CD4-positive, alpha-beta memory T cell (primary cell): ENCODE results near the gene LPCAT1. TPM values are rescaled to one million over a fixed set of nuclear protein-coding genes. Genes with fewer than 3 reads are reported as not detected.

Source experiments
- CTCF ChIA-PET: fragments of 350-600 bp; sonication (Branson Sonifier 250); formaldehyde crosslinking; loops from one replicate; lab custom pipeline; 2021; ENCODE audit warnings: inconsistent platforms; ENCODE audit not compliant: partially characterized antibody; lab: Charles Lee
- POLR2A ChIA-PET: fragments of 350-600 bp; sonication (Branson Sonifier 250); formaldehyde crosslinking; loops from one replicate; lab custom pipeline; 2021; ENCODE audit not compliant: partially characterized antibody; lab: Charles Lee
- DNase-seq, 5 donors: peaks; one replicate each; pipeline versions ENCODE4 v3.0.0 to v3.0.0-alpha.2; 2020 to 2022; ENCODE audit warnings: mixed read lengths in 1 of 5
- H3K27ac ChIP-seq: one replicate; pipeline ENCODE4 v1.7.0; 2013; ENCODE audit warnings: low read depth, low read length
- H3K27me3 ChIP-seq: 2 replicates; pipeline ENCODE4 v1.7.0; 2013; ENCODE audit warnings: mild to moderate bottlenecking, low read length, moderate library complexity; ENCODE audit not compliant: insufficient read depth
- H3K36me3 ChIP-seq: 2 replicates; pipeline ENCODE4 v1.7.0; 2013; ENCODE audit warnings: mild to moderate bottlenecking, low read length, moderate library complexity; ENCODE audit not compliant: insufficient read depth
- H3K4me1 ChIP-seq: 2 replicates; pipeline ENCODE4 v1.7.0; 2013; ENCODE audit warnings: mild to moderate bottlenecking, low read length, moderate library complexity; ENCODE audit not compliant: insufficient read depth
- H3K4me3 ChIP-seq, 2 donors: one replicate each; pipeline ENCODE4 v1.7.0; 2013; ENCODE audit warnings: low read length in 2 of 2, mild to moderate bottlenecking in 1 of 2
- H3K9me3 ChIP-seq, 2 donors: one replicate each; pipeline ENCODE4 v1.7.0; 2013; ENCODE audit warnings: low read length in 2 of 2, control low read depth in 1 of 2; ENCODE audit not compliant: control insufficient read depth in 1 of 2
- H3K27ac Mint-ChIP-seq, 7 donors: one replicate each; pipeline ENCODE4 v1.8.0; 2020 to 2021; ENCODE audit warnings: mixed read lengths in 7 of 7, mild to moderate bottlenecking in 6 of 7, inconsistent platforms in 3 of 7, moderate library complexity in 3 of 7
- H3K27me3 Mint-ChIP-seq, 2 donors: one replicate each; pipeline ENCODE4 v1.8.0; 2020 to 2021; ENCODE audit warnings: mixed read lengths in 2 of 2
- H3K36me3 Mint-ChIP-seq, 2 donors: one replicate each; pipeline ENCODE4 v1.8.0; 2020 to 2021; ENCODE audit warnings: mixed read lengths in 2 of 2, inconsistent platforms in 1 of 2, mild to moderate bottlenecking in 1 of 2
- H3K4me1 Mint-ChIP-seq, 4 donors: one replicate each; pipeline ENCODE4 v1.8.0; 2020 to 2021; ENCODE audit warnings: mixed read lengths in 4 of 4, mild to moderate bottlenecking in 1 of 4
- H3K4me3 Mint-ChIP-seq, 8 donors: one replicate each; pipeline ENCODE4 v1.8.0; 2020 to 2021; ENCODE audit warnings: mixed read lengths in 8 of 8, mild to moderate bottlenecking in 7 of 8, moderate library complexity in 6 of 8, inconsistent platforms in 3 of 8
- H3K9me3 Mint-ChIP-seq, 8 donors: one replicate each; pipeline ENCODE4 v1.8.0; 2020 to 2021; ENCODE audit warnings: mixed read lengths in 8 of 8, mild to moderate bottlenecking in 5 of 8, inconsistent platforms in 3 of 8, moderate library complexity in 1 of 8
- intact Hi-C: fragments of 100-400 bp; cut with micrococcal nuclease; formaldehyde crosslinking; loops from one replicate; pipeline ENCODE4 v1.15.1; 2023
- polyA plus RNA-seq, 2 donors: library from polyadenylated mRNA; unstranded; fragments of 300-500 nt; fragmentation: Illumina TruSeq; gene quantifications; one replicate each; pipeline ENCODE4 v1.2.3, GENCODE V29; 2021
- total RNA-seq, 2 experiments: library from RNA; stranded (reverse); gene quantifications; one replicate each; pipeline ENCODE4 v1.2.3, GENCODE V29; 2021

Gene LPCAT1
- total and polyA plus RNA-seq, 4 experiments from 2014 or later = 9.0 to 63.6 (median 47.5) TPM

DNA sequence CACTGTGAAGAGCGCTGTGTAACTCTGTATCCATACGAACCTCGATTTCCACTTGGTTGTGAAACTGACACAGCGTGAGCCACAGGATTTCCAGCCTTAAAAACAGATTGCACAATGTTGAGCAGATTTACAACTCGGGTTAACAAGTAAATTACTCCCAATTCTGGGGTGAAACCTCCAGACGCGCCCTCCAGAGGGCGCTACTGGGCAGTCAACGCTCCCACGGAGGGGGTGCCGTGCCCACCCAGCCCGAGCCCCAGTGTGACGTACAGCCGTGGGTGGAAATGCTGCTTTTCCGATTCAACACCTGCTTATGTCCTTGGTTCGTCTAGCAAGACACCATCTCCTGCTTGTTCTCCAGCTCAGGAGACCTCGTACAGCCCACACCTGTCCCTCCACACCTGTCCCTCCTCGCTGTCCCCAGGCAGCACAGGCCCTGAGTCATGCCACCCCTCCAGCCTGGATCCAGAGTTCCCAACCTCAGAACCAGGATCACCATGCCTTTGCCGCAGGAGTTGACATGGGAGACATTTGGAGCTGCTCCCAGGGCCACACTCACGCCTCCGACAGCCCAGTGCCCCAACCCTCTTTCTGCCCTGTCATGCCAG lies 44.1 kb downstream of the LPCAT1 start:
- H3K4me3 ChIP-seq = no peak overlapping the region
- intact Hi-C loops = loop anchor here (1.0 kb wide), 2 partner anchors 162 to 166 kb away; no protein-coding TSS in a partner anchor
- Mint-ChIP-seq H3K9me3 (no peaks in the 10 kb centered on the region), H3K4me1 (peaks cover 0 to 10% (median 5%) of the 10 kb centered on the region in 4 donors), H3K27me3 (no peaks in the 10 kb centered on the region), H3K36me3 (peaks cover 14 to 47% of the 10 kb centered on the region in 2 donors), H3K4me3 (no peak overlapping the region), H3K27ac (peak overlapping the region in 2 of 7 donors; percentile 17 to 35)
- H3K27ac ChIP-seq = no peak overlapping the region
- CTCF ChIA-PET = interaction anchor here (0.8 to 2.7 kb wide), 3 partner anchors 12 to 166 kb away, joined by 3 to 23 read pairs (median 5); no protein-coding TSS in a partner anchor
- no peaks in the 10 kb centered on the region for H3K9me3 ChIP-seq
- no peaks in the 10 kb centered on the region for H3K27me3 ChIP-seq
- H3K36me3 ChIP-seq = peaks cover 23% of the 10 kb centered on the region
- POLR2A ChIA-PET = no interaction called here
- no peaks in the 10 kb centered on the region for H3K4me1 ChIP-seq
- DNase-seq = peak in 2 of 5 donors; percentile 18 to 41

DNA sequence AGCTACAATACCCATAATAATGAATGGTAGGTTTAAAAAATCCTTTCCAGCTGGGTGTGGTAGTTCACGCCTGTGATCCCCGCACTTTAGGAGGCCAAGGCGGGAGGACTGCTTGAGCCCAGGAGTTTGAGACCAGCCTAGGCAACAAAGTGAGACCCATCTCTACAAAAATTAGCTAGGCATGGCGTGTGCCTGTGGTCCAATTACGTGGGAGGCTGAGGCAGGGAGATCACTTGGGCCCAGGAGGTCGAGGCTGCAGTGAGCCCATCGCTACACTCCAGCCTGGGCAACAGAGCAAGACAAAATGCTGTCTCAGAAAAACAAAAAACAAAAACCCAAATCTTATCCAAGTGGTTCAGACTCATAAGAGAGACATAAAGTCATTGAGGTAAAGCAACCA lies 44.7 kb downstream of the LPCAT1 start:
- DNase-seq = no peak
- Mint-ChIP-seq H3K27me3 (no peaks in the 10 kb centered on the region), H3K4me1 (peaks cover 0 to 10% (median 5%) of the 10 kb centered on the region in 4 donors), H3K9me3 (no peaks in the 10 kb centered on the region), H3K36me3 (peaks cover 15 to 50% of the 10 kb centered on the region in 2 donors), H3K27ac (no peak overlapping the region), H3K4me3 (no peak overlapping the region)
- Histone ChIP-seq H3K4me3 (no peak overlapping the region), H3K36me3 (peaks cover 29% of the 10 kb centered on the region), H3K4me1 (no peaks in the 10 kb centered on the region), H3K9me3 (no peaks in the 10 kb centered on the region), H3K27me3 (no peaks in the 10 kb centered on the region), H3K27ac (no peak overlapping the region)
- intact Hi-C loops = loop anchor here (1.0 kb wide), 2 partner anchors 162 to 166 kb away; no protein-coding TSS in a partner anchor
- POLR2A ChIA-PET = interaction anchor here (0.5 kb wide), 1 partner anchor 146 kb away, joined by 3 read pairs; no protein-coding TSS in a partner anchor
- CTCF ChIA-PET = interaction anchor here (0.7 to 2.7 kb wide), 3 partner anchors 9 to 166 kb away, joined by 3 to 23 read pairs (median 4); no protein-coding TSS in a partner anchor

DNA sequence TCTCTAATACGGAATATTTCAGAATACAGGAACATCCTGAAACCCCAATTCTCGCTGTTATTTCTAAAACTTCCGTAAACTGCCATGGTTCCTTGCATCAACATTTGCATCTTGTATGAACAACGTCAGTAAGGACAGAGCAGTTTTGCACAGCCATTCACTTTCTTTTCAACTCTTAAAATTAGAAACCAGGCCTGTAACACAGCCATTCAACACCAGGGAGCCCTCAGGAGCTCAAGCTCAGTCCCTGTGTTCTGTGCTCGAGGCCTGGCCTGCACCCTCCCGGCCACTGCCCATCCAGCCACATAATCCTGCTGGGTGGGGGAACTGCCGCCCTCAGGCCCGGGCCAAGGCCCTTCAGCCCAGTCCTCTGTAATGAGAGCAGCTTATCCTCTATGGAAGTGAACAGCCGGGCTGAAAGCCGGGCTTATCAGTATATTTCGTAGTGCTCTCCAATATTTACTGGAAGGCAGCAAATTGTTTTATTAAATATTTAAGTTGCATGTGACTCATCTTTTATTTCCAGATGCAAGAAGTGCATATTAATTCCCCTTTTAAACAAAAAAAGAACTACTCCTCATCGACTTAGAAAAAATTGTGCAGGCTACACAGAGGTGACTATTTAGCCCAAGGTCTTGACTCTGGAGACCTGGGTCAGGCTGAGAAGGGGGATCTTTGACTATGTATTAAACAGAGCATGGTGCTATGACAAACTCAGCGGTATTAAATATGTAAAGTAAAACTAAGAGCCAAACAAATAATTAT lies 45.3 kb downstream of the LPCAT1 start:
- Histone ChIP-seq H3K27ac (no peak overlapping the region), H3K27me3 (no peaks in the 10 kb centered on the region), H3K4me3 (no peak overlapping the region), H3K36me3 (peaks cover 32% of the 10 kb centered on the region), H3K4me1 (no peaks in the 10 kb centered on the region), H3K9me3 (no peaks in the 10 kb centered on the region)
- H3K27me3 Mint-ChIP-seq = no peaks in the 10 kb centered on the region
- DNase-seq = no peak
- H3K4me1 Mint-ChIP-seq = peaks cover 0 to 10% (median 5%) of the 10 kb centered on the region in 4 donors
- no peaks in the 10 kb centered on the region for H3K9me3 Mint-ChIP-seq
- H3K36me3 Mint-ChIP-seq = peaks cover 14 to 52% of the 10 kb centered on the region in 2 donors
- POLR2A ChIA-PET = interaction anchor here (0.5 kb wide), 1 partner anchor 146 kb away, joined by 3 read pairs; no protein-coding TSS in a partner anchor
- H3K4me3 Mint-ChIP-seq = no peak overlapping the region
- intact Hi-C loops = loop anchor here (1.0 kb wide), 2 partner anchors 163 to 167 kb away; no protein-coding TSS in a partner anchor
- CTCF ChIA-PET = interaction anchor here (0.7 to 2.7 kb wide), 3 partner anchors 8 to 167 kb away, joined by 3 to 23 read pairs (median 4); no protein-coding TSS in a partner anchor
- no peak overlapping the region for H3K27ac Mint-ChIP-seq

- H3K27ac Mint-ChIP-seq = no peak overlapping the region
- Histone ChIP-seq H3K36me3 (peaks cover 32% of the 10 kb centered on the region), H3K4me1 (no peaks in the 10 kb centered on the region), H3K27ac (no peak overlapping the region), H3K27me3 (no peaks in the 10 kb centered on the region), H3K9me3 (no peaks in the 10 kb centered on the region), H3K4me3 (no peak overlapping the region)
- CTCF ChIA-PET = no interaction called here
- H3K9me3 Mint-ChIP-seq = no peaks in the 10 kb centered on the region
- no peak overlapping the region for H3K4me3 Mint-ChIP-seq
- H3K4me1 Mint-ChIP-seq = peaks cover 0 to 10% (median 5%) of the 10 kb centered on the region in 4 donors
- POLR2A ChIA-PET = no interaction called here
- intact Hi-C loops = no loop called here
- no peaks in the 10 kb centered on the region for H3K27me3 Mint-ChIP-seq
- H3K36me3 Mint-ChIP-seq = peaks cover 17 to 54% of the 10 kb centered on the region in 2 donors
- no peak for DNase-seq
These were observed 46.4 kb downstream of the LPCAT1 start for GRCh38 chr5:1477341-1477740.

DNA sequence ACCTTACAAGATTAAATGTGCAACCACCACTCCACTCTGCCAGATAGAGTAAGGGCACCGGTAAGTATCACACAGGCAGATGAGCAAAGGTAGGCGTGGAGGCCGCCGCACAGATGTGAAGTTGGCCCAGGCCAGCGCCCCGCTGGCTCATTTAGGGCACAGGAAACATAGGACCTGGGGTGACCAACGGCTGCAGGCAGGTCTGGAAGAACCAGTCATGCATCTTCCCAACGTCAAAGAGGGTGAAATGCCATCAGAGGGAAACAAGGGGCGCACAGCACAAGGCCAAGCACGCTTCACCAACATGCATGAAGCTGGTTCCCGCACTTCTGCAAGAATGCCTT lies 46.8 kb downstream of the LPCAT1 start:
- H3K27me3 ChIP-seq = no peaks in the 10 kb centered on the region
- Mint-ChIP-seq H3K4me3 (no peak overlapping the region), H3K4me1 (peaks cover 0 to 10% (median 5%) of the 10 kb centered on the region in 4 donors), H3K27ac (no peak overlapping the region), H3K27me3 (no peaks in the 10 kb centered on the region), H3K36me3 (peaks cover 17 to 53% of the 10 kb centered on the region in 2 donors), H3K9me3 (no peaks in the 10 kb centered on the region)
- no peak overlapping the region for H3K4me3 ChIP-seq
- peaks cover 36% of the 10 kb centered on the region for H3K36me3 ChIP-seq
- intact Hi-C loops = no loop called here
- no peaks in the 10 kb centered on the region for H3K4me1 ChIP-seq
- H3K27ac ChIP-seq = no peak overlapping the region
- ChIA-PET POLR2A (no interaction called here), CTCF (no interaction called here)
- no peak for DNase-seq
- no peaks in the 10 kb centered on the region for H3K9me3 ChIP-seq

DNA sequence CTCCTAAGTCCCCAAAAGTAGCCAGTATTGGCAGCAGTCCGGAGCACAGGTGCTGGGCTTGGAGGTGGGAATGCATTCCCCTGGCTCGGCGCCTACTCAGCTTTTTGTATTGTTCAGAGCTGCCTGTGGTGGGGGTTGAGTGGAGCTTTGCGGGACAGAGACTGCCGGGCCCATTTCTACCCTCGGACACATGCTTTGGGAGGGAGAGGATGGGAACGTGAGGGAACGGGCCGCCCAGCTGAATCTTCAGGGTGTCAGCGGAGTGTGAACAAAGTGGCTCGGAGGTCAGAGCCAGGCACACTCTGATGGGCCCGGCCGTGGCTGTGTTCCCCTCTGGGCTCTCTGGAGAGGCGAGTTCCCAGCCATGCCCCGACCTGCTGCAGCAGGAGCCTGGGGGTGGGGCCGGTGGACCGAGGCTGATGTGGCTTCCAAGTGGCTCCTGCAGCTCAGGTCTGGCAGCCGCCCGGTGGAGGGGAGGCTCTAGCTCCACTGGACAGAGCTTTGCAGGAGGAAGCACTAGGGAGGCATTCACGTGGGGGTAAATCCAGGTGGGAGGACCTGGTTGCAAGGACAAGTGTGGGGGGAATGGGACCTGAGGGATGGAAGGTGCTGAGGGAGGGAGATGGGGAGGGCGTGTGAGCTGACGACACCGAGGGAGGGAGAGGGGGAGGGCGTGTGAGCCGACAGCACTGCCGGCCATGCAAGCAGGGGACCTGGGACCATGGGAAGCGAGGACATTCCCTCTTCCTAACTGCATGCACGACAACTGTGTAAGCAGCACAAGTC lies 47.4 kb downstream of the LPCAT1 start:
- no peak overlapping the region for H3K4me3 ChIP-seq
- ChIA-PET CTCF (interaction anchor here (1.0 kb wide), 1 partner anchor 308 kb away, joined by 3 read pairs; no protein-coding TSS in a partner anchor), POLR2A (no interaction called here)
- H3K27ac Mint-ChIP-seq = no peak overlapping the region
- H3K4me3 Mint-ChIP-seq = no peak overlapping the region
- no peaks in the 10 kb centered on the region for H3K9me3 ChIP-seq
- no peak for DNase-seq
- H3K4me1 ChIP-seq = no peaks in the 10 kb centered on the region
- peaks cover 17 to 51% of the 10 kb centered on the region in 2 donors for H3K36me3 Mint-ChIP-seq
- H3K27me3 Mint-ChIP-seq = no peaks in the 10 kb centered on the region
- H3K4me1 Mint-ChIP-seq = peaks cover 0 to 10% (median 5%) of the 10 kb centered on the region in 4 donors
- H3K9me3 Mint-ChIP-seq = no peaks in the 10 kb centered on the region
- H3K27ac ChIP-seq = no peak overlapping the region
- no peaks in the 10 kb centered on the region for H3K27me3 ChIP-seq
- intact Hi-C loops = no loop called here
- peaks cover 37% of the 10 kb centered on the region for H3K36me3 ChIP-seq
